Measurements from ENCODE around the gene RPL27. TPM values are rescaled to one million over a fixed set of nuclear protein-coding genes. Genes with fewer than 3 reads are reported as not detected.
"Not testable (repeated sequence)": the region's sequence is repeated elsewhere in the genome, so short reads cannot be mapped to it uniquely, and the experiment has no call there.

Gene RPL27
- total RNA-seq, 1 donor, result 1,254 TPM

GRCh38 chr17:42997390-42997983 is 732 bp upstream of the RPL27 start:
- DNase-seq (ENCODE audit: low read depth), result no peak
- no peak for TF ChIP-seq CTCF (IDR thresholded peaks at IDR 0.05; ENCODE audit: insufficient read depth, low read depth, low read length)
- H3K4me3 ChIP-seq (ENCODE audit: low read depth, low read length), result peak overlapping the region; percentile 47

GRCh38 chr17:42999003-42999525 is 845 bp downstream of the RPL27 start:
- H3K4me3 ChIP-seq (ENCODE audit: low read depth, low read length), result peak overlapping the region; percentile 95
- no peak for TF ChIP-seq CTCF (IDR thresholded peaks at IDR 0.05; ENCODE audit: insufficient read depth, low read depth, low read length)
- DNase-seq (ENCODE audit: low read depth), result no peak

- not testable (repeated sequence) for DNase-seq (ENCODE audit: low read depth); H3K4me3 ChIP-seq (ENCODE audit: low read depth, low read length)
Observed at GRCh38 chr17:43000894-43001293, 2.7 kb downstream of the RPL27 start.

DNA sequence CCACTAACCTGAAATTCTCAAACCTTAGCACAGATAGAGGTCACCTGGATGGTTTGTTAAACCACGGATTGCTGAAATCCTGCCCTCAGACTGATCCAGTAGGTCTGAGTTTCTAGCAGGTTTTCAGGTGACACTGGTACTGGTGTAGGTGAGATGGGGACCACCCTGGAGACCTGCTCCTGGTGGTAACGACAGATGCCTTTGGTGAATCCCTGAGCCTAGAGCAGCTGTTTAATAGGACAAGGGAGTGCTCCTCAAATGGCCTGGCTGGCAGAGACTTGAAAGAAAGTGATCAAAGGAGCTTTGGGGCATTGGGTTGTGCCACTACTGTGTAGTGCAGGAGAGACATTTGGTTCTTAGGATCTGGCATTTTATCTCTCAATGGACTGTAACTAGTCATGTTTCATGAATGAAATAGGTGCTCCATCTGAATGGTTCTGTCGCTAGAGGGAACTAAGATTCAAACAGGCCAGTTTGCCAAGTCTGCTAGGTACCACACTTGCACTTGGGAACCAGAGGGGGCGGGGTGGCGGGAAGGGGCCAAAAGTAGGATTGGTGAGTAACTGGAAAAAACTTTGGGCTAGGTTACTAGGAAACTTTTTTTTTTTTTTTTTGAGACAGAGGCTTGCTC is 5.4 kb downstream of the RPL27 start:
- no peak for TF ChIP-seq CTCF (IDR thresholded peaks at IDR 0.05; ENCODE audit: insufficient read depth, low read depth, low read length)
- H3K4me3 ChIP-seq (ENCODE audit: low read depth, low read length), result no peak overlapping the region
- DNase-seq (ENCODE audit: low read depth), result no peak

DNA sequence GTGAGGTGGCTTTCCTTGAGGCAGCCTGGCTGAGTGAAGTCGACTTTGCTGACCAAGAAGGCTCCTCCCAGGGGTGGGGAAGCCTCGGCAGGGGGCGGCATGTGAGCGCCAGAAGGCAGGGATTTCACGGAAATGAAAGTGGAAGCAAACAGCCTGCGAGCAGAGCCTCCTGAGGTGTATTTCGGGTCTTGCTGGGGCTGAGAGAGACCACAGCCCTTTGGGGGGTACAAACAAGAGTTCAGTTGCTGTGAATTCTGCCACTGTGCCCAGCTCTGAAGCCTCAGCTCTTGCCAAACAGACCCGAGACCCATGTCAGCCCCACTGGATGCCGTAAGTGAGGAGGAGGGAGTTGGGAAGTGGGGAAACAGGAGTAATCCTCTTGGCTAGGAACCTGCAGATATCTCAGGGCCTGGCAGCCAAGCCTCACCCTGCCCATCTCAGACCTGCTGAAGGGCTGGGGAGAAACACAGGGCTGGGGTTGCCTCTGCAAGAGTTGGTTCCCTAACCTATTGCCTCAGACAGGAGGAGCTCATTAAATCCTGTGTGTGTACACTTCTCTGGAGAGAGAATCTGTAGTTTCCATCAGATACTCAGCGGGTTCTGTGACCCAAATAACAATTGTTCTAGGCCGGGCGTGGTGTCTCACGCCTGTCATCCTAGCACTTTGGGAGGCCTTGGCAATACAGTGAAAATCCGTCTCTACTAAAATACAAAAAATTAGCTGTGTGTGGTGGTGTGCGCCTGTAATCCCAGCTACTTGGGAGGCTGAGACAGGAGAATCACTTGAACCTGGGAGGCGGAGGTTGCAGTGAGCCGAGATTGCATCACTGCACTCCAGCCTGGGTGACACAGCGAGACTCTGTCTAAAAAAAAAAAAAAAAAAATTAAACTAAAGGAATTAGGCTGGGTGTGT is 8.7 kb downstream of the RPL27 start, which contains the start of gene IFI35:
Gene IFI35, plus strand, starts transcription at position 146 of the 913 bp plus-strand sequence. Its CDS starts 164 bp downstream, at position 310.
- peak; percentile 33 for TF ChIP-seq CTCF (IDR thresholded peaks at IDR 0.05; ENCODE audit: insufficient read depth, low read depth, low read length)
- DNase-seq (ENCODE audit: low read depth), result peak; percentile 92
- peak within 1 kb of the TSS; percentile 82 for H3K4me3 ChIP-seq (ENCODE audit: low read depth, low read length)

DNA sequence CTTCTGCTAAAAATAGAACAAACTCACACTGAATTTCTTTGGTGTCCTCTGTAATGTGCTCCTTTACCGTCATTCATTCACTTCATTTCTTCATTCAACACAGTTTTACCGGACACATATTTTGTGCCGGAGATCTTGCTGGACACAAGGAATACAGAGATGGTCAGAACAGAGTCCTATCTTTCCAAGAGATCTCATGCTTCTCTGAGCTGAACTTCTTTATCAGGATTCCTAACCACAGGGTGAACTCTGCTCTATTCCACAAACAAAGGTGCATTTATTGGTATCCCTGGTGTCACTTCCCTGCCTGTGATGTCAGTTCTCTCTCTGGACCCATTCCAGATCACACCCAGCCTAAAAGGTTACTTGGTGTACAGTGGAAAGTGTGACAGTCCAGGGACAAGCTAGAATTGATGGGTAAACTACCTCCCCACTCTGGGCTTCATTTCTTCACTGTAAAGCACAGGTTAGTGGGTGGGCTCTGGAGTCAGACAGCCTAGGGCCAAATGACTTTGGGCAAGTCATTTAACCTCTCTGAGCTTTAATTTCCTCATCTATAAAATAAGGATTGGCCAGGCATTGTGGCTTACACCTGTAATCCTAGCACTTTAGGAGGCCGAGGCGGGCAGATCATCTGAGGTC is 12.6 kb downstream of the RPL27 start:
- no peak overlapping the region for H3K4me3 ChIP-seq (ENCODE audit: low read depth, low read length)
- no peak for TF ChIP-seq CTCF (IDR thresholded peaks at IDR 0.05; ENCODE audit: insufficient read depth, low read depth, low read length)

More for the DNA sequence above, 12.6 kb downstream of the RPL27 start:
- DNase-seq (ENCODE audit: low read depth), result no peak

All from fibroblast of villous mesenchyme (primary cell).